ENCODE measurements around the gene MAP1LC3B.

The MAP1LC3B gene

DNA sequence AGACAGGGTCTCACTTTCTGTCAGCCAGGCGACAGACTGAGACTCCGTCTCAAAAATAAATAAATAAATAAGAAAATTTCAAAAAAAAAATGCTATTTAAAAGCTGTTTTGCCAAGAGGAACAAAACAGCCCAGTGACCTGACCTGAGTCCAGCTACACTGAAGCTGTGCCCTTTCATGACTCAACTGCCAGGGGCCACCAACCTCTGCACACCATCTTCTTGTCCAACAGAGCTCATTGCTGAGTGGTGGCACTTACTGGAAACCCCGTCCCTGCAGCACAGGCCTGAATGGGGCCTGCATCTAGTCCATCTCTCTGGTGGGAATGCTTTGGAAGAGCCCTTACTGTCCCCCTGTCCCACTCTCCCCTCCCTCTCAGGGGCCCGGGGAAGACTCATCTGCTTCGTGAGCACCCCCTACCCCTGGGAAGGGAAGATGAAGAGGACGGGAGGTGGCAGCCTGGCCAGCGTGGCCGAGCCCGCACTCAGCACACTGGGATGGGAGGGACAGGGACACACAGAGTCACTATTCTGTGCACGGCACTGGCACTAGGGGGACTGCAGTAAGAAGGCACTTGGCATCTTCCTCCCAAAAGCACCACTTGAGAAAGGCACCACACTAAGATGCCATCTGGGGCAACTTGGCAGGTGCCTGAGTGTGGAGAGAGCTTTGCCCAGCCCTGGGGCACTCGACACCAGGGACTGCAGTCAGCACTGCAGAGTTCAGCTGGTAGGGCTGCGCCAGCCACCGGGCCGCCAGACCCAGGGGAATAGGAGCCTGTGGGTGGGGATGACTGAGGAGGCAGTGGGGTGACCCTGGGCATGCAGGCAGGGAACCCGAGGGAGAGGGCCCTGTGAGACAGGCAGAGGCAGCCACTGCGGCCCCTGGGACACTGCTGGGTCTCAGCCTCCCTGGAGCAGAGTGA, 22.1 kb upstream of the MAP1LC3B start:
- DNase-seq (ENCODE audit: extremely low spot score), result no peak
- CTCF ChIA-PET, result no interaction called here
- TF ChIP-seq FOXK2 (IDR thresholded peaks at IDR 0.05) (no peak), ELF4 (IDR thresholded peaks at IDR 0.05) (no peak), SUZ12 (IDR thresholded peaks at IDR 0.05) (no peak), NFRKB (IDR thresholded peaks at IDR 0.05) (no peak), HDGF (IDR thresholded peaks at IDR 0.05; ENCODE audit: borderline replicate concordance) (no peak), SP1 (IDR thresholded peaks at IDR 0.05) (no peak), ZNF384 (IDR thresholded peaks at IDR 0.05) (no peak), ARNT (IDR thresholded peaks at IDR 0.05) (no peak), CTBP1 (IDR thresholded peaks at IDR 0.05; ENCODE audit: borderline replicate concordance) (no peak), LEF1 (IDR thresholded peaks at IDR 0.05; ENCODE audit: borderline replicate concordance) (no peak), BHLHE40 (IDR thresholded peaks at IDR 0.05; ENCODE audit: borderline replicate concordance) (no peak)
- TF ChIP-seq, protein P1, sequence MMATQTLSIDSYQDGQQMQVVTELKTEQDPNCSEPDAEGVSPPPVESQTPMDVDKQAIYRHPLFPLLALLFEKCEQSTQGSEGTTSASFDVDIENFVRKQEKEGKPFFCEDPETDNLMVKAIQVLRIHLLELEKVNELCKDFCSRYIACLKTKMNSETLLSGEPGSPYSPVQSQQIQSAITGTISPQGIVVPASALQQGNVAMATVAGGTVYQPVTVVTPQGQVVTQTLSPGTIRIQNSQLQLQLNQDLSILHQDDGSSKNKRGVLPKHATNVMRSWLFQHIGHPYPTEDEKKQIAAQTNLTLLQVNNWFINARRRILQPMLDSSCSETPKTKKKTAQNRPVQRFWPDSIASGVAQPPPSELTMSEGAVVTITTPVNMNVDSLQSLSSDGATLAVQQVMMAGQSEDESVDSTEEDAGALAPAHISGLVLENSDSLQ (IDR thresholded peaks at IDR 0.05), result no peak
- POLR2A ChIA-PET, result no interaction called here

DNA sequence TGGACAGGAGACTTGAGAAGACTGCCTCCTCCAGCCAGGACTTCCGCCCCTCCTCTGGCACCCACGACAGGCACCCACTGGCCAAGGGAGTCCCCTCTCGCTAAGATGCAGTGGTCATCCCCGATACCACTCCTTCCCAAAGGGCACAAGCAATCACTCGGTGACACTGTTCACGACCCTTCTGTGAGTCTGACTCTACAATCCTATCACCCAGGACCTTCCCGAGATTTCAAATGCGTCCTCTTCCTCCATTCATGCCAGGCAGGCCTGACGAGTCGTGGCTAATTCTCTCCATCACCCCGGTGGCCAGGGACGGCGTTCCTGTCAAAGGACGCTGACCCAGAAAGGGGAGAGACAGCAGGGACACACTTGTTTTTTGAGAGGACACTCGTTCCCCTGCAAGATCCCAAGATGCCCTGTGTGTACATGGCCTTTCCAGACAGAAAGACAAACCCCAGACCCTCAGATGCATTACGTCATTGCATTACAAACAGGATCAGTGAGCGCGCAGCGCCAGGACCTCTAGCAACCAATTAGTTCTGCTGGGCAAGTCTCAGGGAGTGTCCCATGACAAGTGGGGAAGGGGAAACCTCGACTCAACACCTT, 20.8 kb upstream of the MAP1LC3B start:
- no peak for TF ChIP-seq ZNF384 (IDR thresholded peaks at IDR 0.05)
- no peak for TF ChIP-seq FOXM1 (IDR thresholded peaks at IDR 0.05; ENCODE audit: borderline replicate concordance)
- no peak for TF ChIP-seq ARNT (IDR thresholded peaks at IDR 0.05)
- TF ChIP-seq TARDBP (IDR thresholded peaks at IDR 0.05), result no peak
- TF ChIP-seq BHLHE40 (IDR thresholded peaks at IDR 0.05; ENCODE audit: borderline replicate concordance), result no peak
- no peak for TF ChIP-seq SUZ12 (IDR thresholded peaks at IDR 0.05)
- TF ChIP-seq NFRKB (IDR thresholded peaks at IDR 0.05), result no peak
- TF ChIP-seq LEF1 (IDR thresholded peaks at IDR 0.05; ENCODE audit: borderline replicate concordance), result no peak
- no peak for TF ChIP-seq L3MBTL2 (conservative IDR thresholded peaks at IDR 0.05)
- TF ChIP-seq, protein P1 (IDR thresholded peaks at IDR 0.05), result no peak
- TF ChIP-seq FOXK2 (IDR thresholded peaks at IDR 0.05), result no peak
- no peak for TF ChIP-seq FOXA1 (IDR thresholded peaks at IDR 0.05)
- no peak for TF ChIP-seq ELF4 (IDR thresholded peaks at IDR 0.05)
- no peak for TF ChIP-seq SP1 (IDR thresholded peaks at IDR 0.05)
- TF ChIP-seq CTBP1 (IDR thresholded peaks at IDR 0.05; ENCODE audit: borderline replicate concordance), result no peak
- ChIA-PET CTCF (interaction anchor here (0.7 kb wide), 1 partner anchor 31 kb away, joined by 4 read pairs; no protein-coding TSS in a partner anchor), POLR2A (interaction anchor here (1.1 kb wide), 1 partner anchor 21 kb away, joined by 3 read pairs; no protein-coding TSS in a partner anchor)
- DNase-seq (ENCODE audit: extremely low spot score), result no peak

DNA sequence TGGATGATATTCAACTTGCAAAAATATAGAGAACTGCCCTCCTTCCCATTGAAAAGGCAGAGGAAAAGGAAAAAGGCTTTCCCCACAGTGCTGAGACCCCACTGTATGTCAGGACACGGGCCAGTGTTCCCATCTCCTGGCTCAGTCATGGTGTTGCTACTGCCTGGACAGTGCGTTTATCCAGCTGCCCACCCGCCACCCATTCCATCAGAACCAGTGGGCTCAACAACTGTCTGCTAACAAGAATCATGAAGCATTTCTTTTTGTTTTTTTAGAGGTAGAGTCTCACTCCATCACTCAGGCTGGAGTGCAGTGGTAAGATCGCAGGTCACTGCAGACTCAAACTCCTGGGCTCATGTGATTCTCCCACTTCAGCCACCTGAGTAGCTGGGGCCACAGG, 19.8 kb upstream of the MAP1LC3B start:
- CTCF ChIA-PET, result interaction anchor here (0.7 kb wide), 1 partner anchor 30 kb away, joined by 4 read pairs; no protein-coding TSS in a partner anchor
- no peak for DNase-seq (ENCODE audit: extremely low spot score)
- TF ChIP-seq NFRKB (IDR thresholded peaks at IDR 0.05), result no peak
- no peak for TF ChIP-seq CTBP1 (IDR thresholded peaks at IDR 0.05; ENCODE audit: borderline replicate concordance)
- TF ChIP-seq BHLHE40 (IDR thresholded peaks at IDR 0.05; ENCODE audit: borderline replicate concordance), result no peak
- no peak for TF ChIP-seq HDGF (IDR thresholded peaks at IDR 0.05; ENCODE audit: borderline replicate concordance)
- TF ChIP-seq, protein P1 (IDR thresholded peaks at IDR 0.05), result no peak
- no peak for TF ChIP-seq TARDBP (IDR thresholded peaks at IDR 0.05)
- no peak for TF ChIP-seq ZNF384 (IDR thresholded peaks at IDR 0.05)
- no peak for TF ChIP-seq ARNT (IDR thresholded peaks at IDR 0.05)
- TF ChIP-seq L3MBTL2 (conservative IDR thresholded peaks at IDR 0.05), result no peak
- no peak for TF ChIP-seq ELF4 (IDR thresholded peaks at IDR 0.05)
- no peak for TF ChIP-seq LEF1 (IDR thresholded peaks at IDR 0.05; ENCODE audit: borderline replicate concordance)
- TF ChIP-seq SP1 (IDR thresholded peaks at IDR 0.05), result no peak
- POLR2A ChIA-PET, result interaction anchor here (1.1 kb wide), 1 partner anchor 22 kb away, joined by 3 read pairs; no protein-coding TSS in a partner anchor

DNA sequence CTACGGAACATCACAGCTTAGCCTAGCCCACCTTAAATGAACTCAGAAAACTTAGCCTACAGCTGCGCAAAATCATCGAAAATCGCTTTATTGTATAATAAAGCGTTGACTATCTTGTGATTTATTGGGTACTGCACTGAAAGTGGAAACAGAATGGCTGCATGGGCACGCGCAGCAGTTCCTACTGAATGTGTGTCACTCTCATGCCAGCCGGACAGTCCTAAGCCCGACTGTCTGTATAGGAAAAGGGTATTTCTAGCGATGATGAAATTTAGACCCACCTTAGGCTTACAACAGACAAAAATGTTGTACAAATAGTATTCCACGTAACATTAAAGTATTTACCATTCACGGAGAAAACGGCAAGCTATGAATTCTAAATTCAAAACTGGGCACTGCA, 17.8 kb upstream of the MAP1LC3B start:
- no peak for DNase-seq (ENCODE audit: extremely low spot score)
- ChIA-PET POLR2A (interaction anchor here (1.9 kb wide), 1 partner anchor 9 kb away, joined by 9 read pairs; the partner anchor contains the start of gene FBXO31), CTCF (no interaction called here)
- TF ChIP-seq ARNT (IDR thresholded peaks at IDR 0.05) (no peak), LEF1 (IDR thresholded peaks at IDR 0.05; ENCODE audit: borderline replicate concordance) (no peak), ZNF384 (IDR thresholded peaks at IDR 0.05) (no peak), NFRKB (IDR thresholded peaks at IDR 0.05) (no peak), FOXA1 (IDR thresholded peaks at IDR 0.05) (no peak), ELF4 (IDR thresholded peaks at IDR 0.05) (no peak), L3MBTL2 (conservative IDR thresholded peaks at IDR 0.05) (no peak), BHLHE40 (IDR thresholded peaks at IDR 0.05; ENCODE audit: borderline replicate concordance) (no peak), SUZ12 (IDR thresholded peaks at IDR 0.05) (no peak), HDGF (IDR thresholded peaks at IDR 0.05; ENCODE audit: borderline replicate concordance) (no peak), FOXM1 (IDR thresholded peaks at IDR 0.05; ENCODE audit: borderline replicate concordance) (no peak), TARDBP (IDR thresholded peaks at IDR 0.05) (no peak), CTBP1 (IDR thresholded peaks at IDR 0.05; ENCODE audit: borderline replicate concordance) (no peak), FOXK2 (IDR thresholded peaks at IDR 0.05) (no peak), SP1 (IDR thresholded peaks at IDR 0.05) (no peak)
- TF ChIP-seq, protein P1 (IDR thresholded peaks at IDR 0.05), result no peak
